MM.1S (cell line): ENCODE results near the gene HYPK.

Experiments
- DNase-seq: peaks from one replicate; pipeline ENCODE4 v3.0.0-alpha.2; 2015
- H2AFZ ChIP-seq: fragments of 300-600 bp; sonication (generic); 2 replicates; pipeline ENCODE4 v1.6.0; 2016; ENCODE audit warnings: antibody characterized with exemption, low read length
- H3F3A ChIP-seq: fragments of 300-600 bp; sonication (generic); 2 replicates; pipeline ENCODE4 v1.6.1; 2016; ENCODE audit warnings: mild to moderate bottlenecking, antibody characterized with exemption, low read length, moderate library complexity, mixed read lengths; ENCODE audit not compliant: insufficient read depth
- H3K27ac ChIP-seq: fragments of 300-600 bp; sonication (generic); 2 replicates; pipeline ENCODE4 v1.5.1; 2016; ENCODE audit warnings: mild to moderate bottlenecking, low read length
- H3K27me3 ChIP-seq: fragments of 300-600 bp; sonication (generic); replicated peaks from 2 replicates; pipeline ENCODE4 v1.6.0; 2016; ENCODE audit warnings: low read length; ENCODE audit not compliant: insufficient read depth
- H3K36me3 ChIP-seq: fragments of 300-600 bp; sonication (generic); replicated peaks from 2 replicates; pipeline ENCODE4 v1.6.1; 2016; ENCODE audit warnings: mild to moderate bottlenecking, low read length, mixed read lengths; ENCODE audit not compliant: insufficient read depth
- H3K4me1 ChIP-seq: fragments of 300-600 bp; sonication (generic); 2 replicates; pipeline ENCODE4 v1.6.1; 2016; ENCODE audit warnings: low read length, mixed read lengths
- H3K4me2 ChIP-seq: fragments of 300-600 bp; sonication (generic); 2 replicates; pipeline ENCODE4 v1.6.0; 2016; ENCODE audit warnings: low read depth, low read length
- H3K4me3 ChIP-seq: fragments of 300-600 bp; sonication (generic); 2 replicates; pipeline ENCODE4 v1.5.1; 2016; ENCODE audit warnings: low read length, mixed read lengths
- H3K79me2 ChIP-seq: fragments of 300-600 bp; sonication (generic); 2 replicates; pipeline ENCODE4 v1.6.1; 2016; ENCODE audit warnings: mixed run types, low read length, mixed read lengths
- H3K9ac ChIP-seq: fragments of 300-600 bp; sonication (generic); 2 replicates; pipeline ENCODE4 v1.6.1; 2016; ENCODE audit warnings: low read length, mixed read lengths
- H3K9me2 ChIP-seq: fragments of 300-600 bp; sonication (generic); replicated peaks from 2 replicates; pipeline ENCODE4 v1.6.1; 2016; ENCODE audit warnings: mild to moderate bottlenecking, low read length, mixed read lengths; ENCODE audit not compliant: insufficient read depth
- H3K9me3 ChIP-seq: fragments of 300-600 bp; sonication (generic); replicated peaks from 2 replicates; pipeline ENCODE4 v1.6.1; 2016; ENCODE audit warnings: mild to moderate bottlenecking, low read length, mixed read lengths; ENCODE audit not compliant: insufficient read depth
- H4K20me1 ChIP-seq: fragments of 300-600 bp; sonication (generic); 2 replicates; pipeline ENCODE4 v1.6.1; 2016; ENCODE audit warnings: mild to moderate bottlenecking, low read length, moderate library complexity, mixed read lengths; ENCODE audit not compliant: insufficient read depth
- EZH2 ChIP-seq: fragments of 300-600 bp; sonication (generic); optimal IDR thresholded peaks from 2 replicates; pipeline ENCODE3; 2017; ENCODE audit warnings: low read depth, mild to moderate bottlenecking, antibody characterized with exemption, low read length, mixed read lengths
- EZH2phosphoT487 ChIP-seq: fragments of 300-600 bp; sonication (generic); IDR thresholded peaks from 2 replicates; pipeline ENCODE4 v1.6.1; 2018; ENCODE audit warnings: antibody characterized with exemption, low read length
- TF ChIP-seq, protein P1 (sequence below): fragments of 300-600 bp; sonication (generic); IDR thresholded peaks from 2 replicates; pipeline ENCODE4 v1.5.1; 2016; ENCODE audit warnings: antibody characterized with exemption, low read length, mixed read lengths

Gene HYPK

DNA sequence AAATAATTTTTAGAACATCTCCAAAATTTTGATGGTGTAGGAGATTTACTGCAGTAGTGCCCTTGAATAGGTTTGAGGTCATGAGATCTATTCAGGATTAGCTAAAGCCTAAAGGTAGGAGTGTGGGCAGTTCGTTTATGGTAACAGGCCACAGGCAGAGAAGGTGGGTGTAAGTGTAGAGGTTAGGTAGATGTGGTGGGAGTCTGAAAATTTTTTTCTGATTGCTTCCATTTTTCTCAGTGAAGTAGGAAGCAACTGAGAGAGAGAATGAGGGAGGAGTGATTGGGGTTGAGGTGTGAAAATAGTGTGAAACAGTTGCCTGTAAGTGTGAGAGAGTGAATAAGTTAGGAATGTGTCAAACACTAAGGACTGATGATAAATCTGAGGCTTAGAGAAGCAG lies 21.4 kb upstream of the HYPK start:
- Histone ChIP-seq H3K36me3 (no peaks in the 10 kb centered on the region), H3K79me2 (no peaks in the 10 kb centered on the region), H3K9ac (no peak overlapping the region), H3K9me3 (no peaks in the 10 kb centered on the region), H3F3A (peaks cover 16% of the 10 kb centered on the region; the same call in 1 of the 2 replicates), H3K27ac (no peak overlapping the region), H3K9me2 (no peaks in the 10 kb centered on the region), H2AFZ (no peak overlapping the region), H4K20me1 (no peaks in the 10 kb centered on the region; the same call in 1 of the 2 replicates), H3K4me2 (no peak overlapping the region), H3K27me3 (peaks cover 52% of the 10 kb centered on the region), H3K4me3 (no peak overlapping the region), H3K4me1 (peaks cover 3% of the 10 kb centered on the region; the same call in 1 of the 2 replicates)
- DNase-seq, result no peak
- no peak for TF ChIP-seq EZH2
- TF ChIP-seq, protein P1, sequence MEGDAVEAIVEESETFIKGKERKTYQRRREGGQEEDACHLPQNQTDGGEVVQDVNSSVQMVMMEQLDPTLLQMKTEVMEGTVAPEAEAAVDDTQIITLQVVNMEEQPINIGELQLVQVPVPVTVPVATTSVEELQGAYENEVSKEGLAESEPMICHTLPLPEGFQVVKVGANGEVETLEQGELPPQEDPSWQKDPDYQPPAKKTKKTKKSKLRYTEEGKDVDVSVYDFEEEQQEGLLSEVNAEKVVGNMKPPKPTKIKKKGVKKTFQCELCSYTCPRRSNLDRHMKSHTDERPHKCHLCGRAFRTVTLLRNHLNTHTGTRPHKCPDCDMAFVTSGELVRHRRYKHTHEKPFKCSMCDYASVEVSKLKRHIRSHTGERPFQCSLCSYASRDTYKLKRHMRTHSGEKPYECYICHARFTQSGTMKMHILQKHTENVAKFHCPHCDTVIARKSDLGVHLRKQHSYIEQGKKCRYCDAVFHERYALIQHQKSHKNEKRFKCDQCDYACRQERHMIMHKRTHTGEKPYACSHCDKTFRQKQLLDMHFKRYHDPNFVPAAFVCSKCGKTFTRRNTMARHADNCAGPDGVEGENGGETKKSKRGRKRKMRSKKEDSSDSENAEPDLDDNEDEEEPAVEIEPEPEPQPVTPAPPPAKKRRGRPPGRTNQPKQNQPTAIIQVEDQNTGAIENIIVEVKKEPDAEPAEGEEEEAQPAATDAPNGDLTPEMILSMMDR, result no peak
- no peak for TF ChIP-seq EZH2phosphoT487

DNA sequence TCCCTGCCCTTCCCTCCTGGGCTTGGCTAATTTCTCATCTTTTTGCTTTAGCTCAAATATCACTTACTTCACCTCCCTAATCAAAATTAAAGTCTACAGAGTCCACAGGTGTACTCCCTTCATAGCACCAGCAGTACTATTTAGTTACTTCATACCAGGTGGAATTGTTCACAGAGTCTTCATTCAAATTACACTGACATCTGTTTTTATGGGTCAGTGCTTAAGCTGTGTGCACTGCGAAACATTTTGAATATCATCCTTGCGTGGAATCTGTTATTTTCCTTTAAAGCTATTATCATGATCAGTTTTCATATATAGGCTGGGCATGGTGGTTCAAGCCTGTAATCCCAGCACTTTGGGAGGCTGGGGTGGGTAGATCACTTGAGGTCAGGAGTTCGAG lies 11.0 kb upstream of the HYPK start:
- no peak for TF ChIP-seq EZH2phosphoT487
- no peak for TF ChIP-seq EZH2
- TF ChIP-seq, protein P1, result no peak
- no peaks in the 10 kb centered on the region for H3K9me2 ChIP-seq
- no peak overlapping the region for H3K9ac ChIP-seq
- peak overlapping the region; percentile 65 for H3K4me2 ChIP-seq
- H4K20me1 ChIP-seq, result no peaks in the 10 kb centered on the region
- H3K9me3 ChIP-seq, result no peaks in the 10 kb centered on the region
- H3K4me1 ChIP-seq, result peaks cover 13% of the 10 kb centered on the region
- no peak for DNase-seq
- peak overlapping the region; percentile 40 for H3K4me3 ChIP-seq
- peak overlapping the region; percentile 84 for H2AFZ ChIP-seq
- H3K79me2 ChIP-seq, result peaks cover 22% of the 10 kb centered on the region
- H3K27ac ChIP-seq, result peak overlapping the region; percentile 3; the same call in 1 of the 2 replicates
- peaks cover 12% of the 10 kb centered on the region for H3F3A ChIP-seq
- peaks cover 3% of the 10 kb centered on the region; the same call in 1 of the 2 replicates for H3K27me3 ChIP-seq
- no peaks in the 10 kb centered on the region for H3K36me3 ChIP-seq

DNA sequence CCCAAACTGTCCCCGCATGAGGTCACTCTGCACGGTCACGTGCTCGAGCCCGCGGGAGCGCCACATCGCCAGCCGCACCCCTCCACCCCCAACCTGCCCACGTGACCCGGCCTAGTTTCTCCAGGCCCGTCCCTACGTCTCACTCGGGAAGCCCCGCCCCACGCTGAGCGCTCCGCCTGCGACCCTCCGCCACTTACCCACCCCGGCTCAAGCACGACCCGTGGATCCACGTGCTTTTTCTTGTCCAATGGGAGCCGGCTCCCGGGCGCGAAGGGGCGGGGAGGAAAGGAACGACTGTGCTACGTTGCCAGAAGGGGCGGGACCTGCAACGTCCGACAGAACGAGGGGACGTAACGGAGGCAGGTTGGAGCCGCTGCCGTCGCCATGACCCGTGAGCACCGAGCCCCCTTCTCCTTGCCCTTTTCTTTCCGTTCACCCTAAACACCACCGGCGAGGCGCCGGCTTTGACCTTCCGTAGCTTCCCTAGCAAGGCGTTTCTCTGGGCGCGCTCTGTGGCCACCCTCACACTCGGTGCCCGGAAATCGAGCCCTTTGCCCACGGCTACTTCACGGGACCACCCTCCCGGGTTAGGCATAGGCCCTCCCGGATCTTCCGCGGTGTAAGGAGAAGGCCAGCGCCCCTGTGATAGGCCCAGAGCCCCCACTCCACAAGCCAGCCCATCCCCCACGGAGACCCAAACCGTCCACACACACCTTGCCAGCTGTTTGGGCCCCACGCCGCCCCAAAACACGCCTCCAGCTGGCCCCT lies 8.2 kb upstream of the HYPK start, which contains the start of gene SERF2:
TSS of gene SERF2 (plus strand) at position 328 of the 768 bp plus-strand sequence. CDS start at position 385, 57 bp downstream.
- H3K9ac ChIP-seq, result peak within 1 kb of the TSS; percentile 99
- peak within 1 kb of the TSS; percentile 71; the same call in 1 of the 2 replicates for H3K27ac ChIP-seq
- H2AFZ ChIP-seq, result peak within 1 kb of the TSS; percentile 63

More for the DNA sequence above, 8.2 kb upstream of the HYPK start, which contains the start of gene SERF2:
- Histone ChIP-seq H3K9me2 (no peaks in the 10 kb centered on the region), H3K9me3 (no peaks in the 10 kb centered on the region), H3K79me2 (peaks cover 31% of the 10 kb centered on the region), H3F3A (peaks cover 17% of the 10 kb centered on the region), H3K36me3 (no peaks in the 10 kb centered on the region), H3K4me2 (peak within 1 kb of the TSS; percentile 91), H3K4me1 (peaks cover 13% of the 10 kb centered on the region), H3K27me3 (no peaks in the 10 kb centered on the region), H3K4me3 (peak within 1 kb of the TSS; percentile 100), H4K20me1 (no peaks in the 10 kb centered on the region)
- TF ChIP-seq, protein P1, result no peak
- no peak for TF ChIP-seq EZH2
- no peak for TF ChIP-seq EZH2phosphoT487
- peak; percentile 99 for DNase-seq
